ENCODE data around the gene GPC5. TPM values are rescaled to one million over a fixed set of nuclear protein-coding genes. Genes with fewer than 3 reads are reported as not detected.
A peak's percentile ranks its signal among the peaks of the same experiment; 100 is the strongest.

GPC5 gene
- total RNA-seq, 1 donor from 2014 or later: 0.28 TPM

- TF ChIP-seq CTCF (conservative IDR thresholded peaks at IDR 0.05): no peak
- H3K4me1 Mint-ChIP-seq: no peaks in the 10 kb centered on the region
- DNase-seq (ENCODE audit: low read depth, low spot score): no peak
- H3K4me3 Mint-ChIP-seq: no peak overlapping the region
- no peaks in the 10 kb centered on the region for H3K36me3 Mint-ChIP-seq (ENCODE audit: low read depth)
- H3K27ac Mint-ChIP-seq (ENCODE audit: unreplicated experiment): no peak overlapping the region
- H3K27me3 Mint-ChIP-seq (ENCODE audit: low read depth): peaks cover 3% of the 10 kb centered on the region
- peaks cover 4% of the 10 kb centered on the region for H3K9me3 Mint-ChIP-seq
Measured at GRCh38 chr13:92150606-92151005, 752.2 kb downstream of the GPC5 start.

- no peak overlapping the region for H3K4me3 Mint-ChIP-seq
- no peaks in the 10 kb centered on the region for H3K27me3 Mint-ChIP-seq (ENCODE audit: low read depth)
- no peak for TF ChIP-seq CTCF (conservative IDR thresholded peaks at IDR 0.05)
- H3K27ac Mint-ChIP-seq (ENCODE audit: unreplicated experiment): no peak overlapping the region
- no peaks in the 10 kb centered on the region for H3K4me1 Mint-ChIP-seq
- no peaks in the 10 kb centered on the region for H3K36me3 Mint-ChIP-seq (ENCODE audit: low read depth)
- no peak for DNase-seq (ENCODE audit: low read depth, low spot score)
- H3K9me3 Mint-ChIP-seq: peaks cover 4% of the 10 kb centered on the region
Measured at GRCh38 chr13:92158346-92158745, 759.9 kb downstream of the GPC5 start.

- no peak for TF ChIP-seq CTCF (conservative IDR thresholded peaks at IDR 0.05)
- no peak for DNase-seq (ENCODE audit: low read depth, low spot score)
- Mint-ChIP-seq H3K36me3 (ENCODE audit: low read depth) (no peaks in the 10 kb centered on the region), H3K4me1 (no peaks in the 10 kb centered on the region), H3K4me3 (no peak overlapping the region), H3K27me3 (ENCODE audit: low read depth) (no peaks in the 10 kb centered on the region), H3K27ac (ENCODE audit: unreplicated experiment) (no peak overlapping the region), H3K9me3 (no peaks in the 10 kb centered on the region)
Measured at GRCh38 chr13:92164822-92165221, 766.4 kb downstream of the GPC5 start.

- no peaks in the 10 kb centered on the region for H3K4me1 Mint-ChIP-seq
- no peaks in the 10 kb centered on the region for H3K9me3 Mint-ChIP-seq
- H3K27ac Mint-ChIP-seq (ENCODE audit: unreplicated experiment): no peak overlapping the region
- DNase-seq (ENCODE audit: low read depth, low spot score): no peak
- TF ChIP-seq CTCF (conservative IDR thresholded peaks at IDR 0.05): no peak
- no peak overlapping the region for H3K4me3 Mint-ChIP-seq
- H3K36me3 Mint-ChIP-seq (ENCODE audit: low read depth): no peaks in the 10 kb centered on the region
- H3K27me3 Mint-ChIP-seq (ENCODE audit: low read depth): no peaks in the 10 kb centered on the region
Measured at GRCh38 chr13:92172191-92172590, 773.8 kb downstream of the GPC5 start.

GRCh38 chr13:92173254-92173653 is 774.8 kb downstream of the GPC5 start:
- Mint-ChIP-seq H3K36me3 (ENCODE audit: low read depth) (no peaks in the 10 kb centered on the region), H3K4me1 (no peaks in the 10 kb centered on the region), H3K9me3 (no peaks in the 10 kb centered on the region), H3K27me3 (ENCODE audit: low read depth) (no peaks in the 10 kb centered on the region), H3K27ac (ENCODE audit: unreplicated experiment) (no peak overlapping the region), H3K4me3 (no peak overlapping the region)
- no peak for TF ChIP-seq CTCF (conservative IDR thresholded peaks at IDR 0.05)
- no peak for DNase-seq (ENCODE audit: low read depth, low spot score)

- DNase-seq (ENCODE audit: low read depth, low spot score): peak; percentile 6
- H3K9me3 Mint-ChIP-seq: no peaks in the 10 kb centered on the region
Measured at GRCh38 chr13:92175330-92175729, 776.9 kb downstream of the GPC5 start.

More at GRCh38 chr13:92175330-92175729, 776.9 kb downstream of the GPC5 start:
- Mint-ChIP-seq H3K4me3 (no peak overlapping the region), H3K27ac (ENCODE audit: unreplicated experiment) (no peak overlapping the region), H3K36me3 (ENCODE audit: low read depth) (no peaks in the 10 kb centered on the region), H3K4me1 (no peaks in the 10 kb centered on the region), H3K27me3 (ENCODE audit: low read depth) (no peaks in the 10 kb centered on the region)
- peak; percentile 63 for TF ChIP-seq CTCF (conservative IDR thresholded peaks at IDR 0.05)
